ENCODE measurements around the gene TRAF7.

TRAF7 gene

GRCh38 chr16:2223221-2223941, 67.8 kb downstream of the TRAF7 start, which contains the start of gene E4F1:
Gene E4F1 (plus strand): TSS chr16:2223591. CDS start chr16:2223614, 23 bp downstream.
- peak; percentile 99 for DNase-seq (ENCODE audit: low spot score)

DNA sequence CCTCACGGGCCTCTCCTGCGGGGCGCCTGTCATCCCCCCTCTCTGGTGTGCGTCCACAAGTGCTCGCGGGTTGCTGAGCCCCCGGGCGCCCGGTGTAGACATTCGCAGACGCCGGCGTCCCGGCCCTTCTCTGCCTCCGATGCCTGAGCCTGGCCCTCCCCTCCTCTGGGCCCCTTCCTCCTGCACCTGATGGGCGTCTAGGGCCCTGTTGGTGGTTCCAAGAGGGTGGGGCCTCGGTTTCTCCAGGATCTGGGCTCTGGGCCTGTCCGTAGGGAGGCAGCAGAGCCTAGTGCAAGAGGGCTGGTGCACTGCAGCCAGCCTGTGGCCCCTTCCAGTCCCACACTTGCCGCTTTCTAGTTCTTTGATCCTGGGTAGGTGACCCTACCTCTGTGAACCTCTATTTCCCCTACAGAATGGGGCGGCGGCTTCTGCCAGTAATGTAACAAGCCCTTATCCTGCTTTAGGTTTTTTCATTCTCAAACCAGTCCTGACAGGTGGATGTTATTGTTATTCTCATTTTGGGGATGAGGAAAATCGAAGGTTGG, 68.4 kb downstream of the TRAF7 start:
- peak; percentile 78 for DNase-seq (ENCODE audit: low spot score)

DNA sequence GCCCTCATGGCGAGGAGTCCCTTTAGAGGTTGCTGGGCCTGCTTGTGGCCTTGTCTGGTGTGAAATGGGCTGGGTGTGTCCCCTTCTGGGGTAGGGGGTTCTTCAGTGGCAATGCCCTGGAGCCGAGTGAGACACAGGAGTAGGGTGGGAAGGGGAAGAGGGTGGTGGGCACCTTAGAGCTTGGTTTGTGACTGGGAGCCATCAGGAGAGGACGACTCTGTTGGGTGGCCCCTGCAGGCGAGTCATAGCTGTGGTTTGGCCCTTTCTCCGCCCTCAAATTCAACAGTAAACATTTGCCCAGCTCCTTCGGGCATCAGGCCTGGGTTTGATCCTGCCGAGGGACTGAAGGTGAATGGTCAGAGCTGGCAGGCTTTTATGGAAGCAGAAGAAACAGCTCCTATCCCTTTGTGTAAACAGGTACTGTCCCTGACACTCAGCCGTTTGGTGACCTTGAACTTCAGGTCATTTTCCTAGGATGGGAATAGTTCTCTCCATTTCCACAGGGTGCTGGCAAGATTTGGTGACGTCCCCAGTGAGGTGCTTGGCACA, 70.7 kb downstream of the TRAF7 start:
- DNase-seq (ENCODE audit: low spot score): no peak

GRCh38 chr16:2226918-2227317, 71.3 kb downstream of the TRAF7 start:
- DNase-seq (ENCODE audit: low spot score): no peak
